Erythroblast (primary cell): Measurements from ENCODE around the gene FSHR.

ENCODE experiments used
- GATA1 ChIP-seq: IDR thresholded peaks from 2 replicates; pipeline ENCODE4 v1.6.1; 2011; ENCODE audit warnings: low read depth, mild to moderate bottlenecking, control low read depth, low read length, moderate library complexity
- POLR2A ChIP-seq: IDR thresholded peaks from 2 replicates; pipeline ENCODE4 v1.6.1; 2011; ENCODE audit warnings: mild to moderate bottlenecking, low read length

DNA sequence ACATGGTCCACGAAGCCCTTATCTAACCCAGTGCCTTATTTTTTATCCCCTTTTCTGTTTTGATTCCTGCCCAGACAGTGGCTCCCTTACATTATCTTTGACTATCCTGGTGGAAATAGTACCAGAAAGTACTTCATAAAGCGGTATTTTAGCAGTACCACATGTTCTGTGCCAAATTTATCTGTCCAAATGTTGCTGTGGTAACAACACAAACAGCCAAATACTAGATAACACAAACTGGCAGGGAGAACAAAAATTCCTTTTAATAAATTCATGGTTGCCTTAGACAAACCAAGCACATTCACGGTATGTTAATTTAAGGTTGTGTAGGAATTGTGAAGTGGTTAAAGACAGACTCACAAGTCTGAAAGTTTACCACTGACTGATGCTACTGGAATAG lies 210.9 kb downstream of the FSHR start:
- no peak for TF ChIP-seq POLR2A
- no peak for TF ChIP-seq GATA1
